D721Med (cell line): ENCODE data around the gene KRT6A.

Experiments
- DNase-seq: peaks from one replicate; pipeline ENCODE4 v3.0.0; 2011; ENCODE audit warnings: low spot score; ENCODE audit not compliant: insufficient read length
- FAIRE-seq: peaks from 2 replicates; lab custom pipeline; 2011; peaks lifted over from hg19 to GRCh38; lab: Jason Lieb, UNC
- CTCF ChIP-seq: IDR thresholded peaks from 2 replicates; pipeline ENCODE4 v1.5.1; 2012; ENCODE audit warnings: mild to moderate bottlenecking, control low read depth; ENCODE audit not compliant: insufficient read depth; ENCODE audit errors: missing control alignments

The KRT6A gene

GRCh38 chr12:52439845-52440244, 53.2 kb downstream of the KRT6A start:
- TF ChIP-seq CTCF = no peak
- DNase-seq = no peak
- no peak for FAIRE-seq

GRCh38 chr12:52439420-52439819, 53.6 kb downstream of the KRT6A start:
- no peak for FAIRE-seq
- DNase-seq = no peak

GRCh38 chr12:52438305-52439301, 54.5 kb downstream of the KRT6A start:
- TF ChIP-seq CTCF = no peak
- DNase-seq (no peak), FAIRE-seq (no peak)

More at GRCh38 chr12:52439420-52439819, 53.6 kb downstream of the KRT6A start:
- TF ChIP-seq CTCF = no peak

GRCh38 chr12:52437508-52437907, 55.5 kb downstream of the KRT6A start:
- no peak for TF ChIP-seq CTCF
- DNase-seq (no peak), FAIRE-seq (no peak)
